Esophagus squamous epithelium (tissue), 5 donors: ENCODE results near the gene SIX4. TPM values are rescaled to one million over a fixed set of nuclear protein-coding genes. Genes with fewer than 3 reads are reported as not detected.

Experiments
- DNase-seq: peaks from one replicate; lab custom pipeline; 2025; lab: John Stamatoyannopoulos, UW
- H3K27ac ChIP-seq, 4 donors: fragments of 200-600 bp; sonication (generic); one replicate each; pipeline ENCODE4 v1.5.1; 2016 to 2019; ENCODE audit warnings: mild to moderate bottlenecking in 1 of 4
- H3K27me3 ChIP-seq, 4 donors: fragments of 200-600 bp; sonication (generic); 1 replicate in 3 of 4; 2 replicates in 1 of 4; pipeline versions ENCODE4 v1.5.1 to v1.6.0; 2017 to 2021; ENCODE audit warnings: antibody characterized with exemption in 1 of 4
- H3K36me3 ChIP-seq, 3 donors: fragments of 200-600 bp; sonication (generic); one replicate each; pipeline ENCODE4 v1.5.1; 2016 to 2019
- H3K4me1 ChIP-seq, 3 donors: fragments of 200-600 bp; sonication (generic); one replicate each; pipeline ENCODE4 v1.5.1; 2017 to 2019
- H3K4me3 ChIP-seq, 4 donors: fragments of 200-600 bp; sonication (generic); 1 replicate in 3 of 4; 2 replicates in 1 of 4; pipeline ENCODE4 v1.5.1; 2016 to 2019; ENCODE audit warnings: mild to moderate bottlenecking in 2 of 4, moderate library complexity in 1 of 4
- H3K9me3 ChIP-seq, 3 donors: fragments of 200-600 bp; sonication (generic); one replicate each; pipeline ENCODE4 v1.5.1; 2016 to 2019
- CTCF ChIP-seq, 6 experiments: fragments of 450-650 bp in 4 of 6; fragments of 200-600 bp in 2 of 6; sonication (generic) in 2 of 6; IDR thresholded peaks; one replicate each; pipeline ENCODE4 v1.5.1; 2016 to 2019; ENCODE audit warnings: antibody characterized with exemption in 6 of 6, mild to moderate bottlenecking in 4 of 6, moderate library complexity in 4 of 6
- POLR2A ChIP-seq, 4 donors: fragments of 450-650 bp; IDR thresholded peaks; one replicate each; pipeline ENCODE4 v1.6.1; 2017; ENCODE audit warnings: antibody characterized with exemption in 4 of 4, mild to moderate bottlenecking in 4 of 4, moderate library complexity in 3 of 4
- WGBS, 2 donors: methylation state at CpG; one replicate each; pipeline ENCODE4 v1.1.5; 2018; 5-methylcytosine and 5-hydroxymethylcytosine counted together
- intact Hi-C: fragments of 100-400 bp; cut with DNase I; formaldehyde crosslinking; loops from one replicate; pipeline ENCODE4 v1.15.0; 2022
- total RNA-seq, 4 donors: library from RNA; depleted of rRNA; stranded (reverse); fragments of >200 nt; gene quantifications; one replicate each; pipeline ENCODE4 v1.1.0, GENCODE V29; 2016
- donor health status: DM: yes; HTN: yes; CAD: no.

The SIX4 gene
- total RNA-seq, 4 donors from 2014 or later: 0.49 to 0.82 (median 0.64) TPM

- intact Hi-C loops: no loop called here
Measured at GRCh38 chr14:60686865-60687264, 37.3 kb downstream of the SIX4 start.

GRCh38 chr14:60684203-60684602 lies 39.9 kb downstream of the SIX4 start:
- intact Hi-C loops: no loop called here
- Histone ChIP-seq H3K4me1 (no peaks in the 10 kb centered on the region), H3K27ac (no peak overlapping the region), H3K36me3 (no peaks in the 10 kb centered on the region), H3K9me3 (no peaks in the 10 kb centered on the region), H3K4me3 (no peak overlapping the region), H3K27me3 (no peaks in the 10 kb centered on the region)
- 67 to 100% methylated on average over 1 to 2 of the region's 2 CpGs for WGBS, 2 donors
- DNase-seq: no peak
- TF ChIP-seq CTCF (IDR thresholded peaks at IDR 0.05) (no peak), POLR2A (IDR thresholded peaks at IDR 0.05) (no peak)

More at GRCh38 chr14:60686865-60687264, 37.3 kb downstream of the SIX4 start:
- Histone ChIP-seq H3K36me3 (no peaks in the 10 kb centered on the region), H3K27me3 (no peaks in the 10 kb centered on the region), H3K9me3 (no peaks in the 10 kb centered on the region), H3K4me1 (no peaks in the 10 kb centered on the region), H3K4me3 (no peak overlapping the region), H3K27ac (no peak overlapping the region)
- no peak for TF ChIP-seq CTCF (IDR thresholded peaks at IDR 0.05)
- TF ChIP-seq POLR2A (IDR thresholded peaks at IDR 0.05): no peak
- no peak for DNase-seq

- H3K36me3 ChIP-seq: no peaks in the 10 kb centered on the region
- intact Hi-C loops: no loop called here
- DNase-seq: no peak
- H3K27me3 ChIP-seq: no peaks in the 10 kb centered on the region
- H3K4me1 ChIP-seq: no peaks in the 10 kb centered on the region
- no peak for TF ChIP-seq CTCF (IDR thresholded peaks at IDR 0.05)
- TF ChIP-seq POLR2A (IDR thresholded peaks at IDR 0.05): no peak
- H3K4me3 ChIP-seq: no peak overlapping the region
- no peak overlapping the region for H3K27ac ChIP-seq
- H3K9me3 ChIP-seq: no peaks in the 10 kb centered on the region
Measured at GRCh38 chr14:60681271-60681670, 42.9 kb downstream of the SIX4 start.

GRCh38 chr14:60680511-60680910 lies 43.6 kb downstream of the SIX4 start:
- Histone ChIP-seq H3K27ac (no peak overlapping the region), H3K9me3 (no peaks in the 10 kb centered on the region), H3K4me3 (no peak overlapping the region), H3K36me3 (no peaks in the 10 kb centered on the region), H3K27me3 (no peaks in the 10 kb centered on the region), H3K4me1 (no peaks in the 10 kb centered on the region)
- intact Hi-C loops: no loop called here
- 90 to 100% methylated on average over 3 of the region's 3 CpGs for WGBS, 2 donors
- no peak for DNase-seq
- TF ChIP-seq CTCF (IDR thresholded peaks at IDR 0.05) (no peak), POLR2A (IDR thresholded peaks at IDR 0.05) (no peak)

- intact Hi-C loops: no loop called here
- Histone ChIP-seq H3K4me1 (no peaks in the 10 kb centered on the region), H3K27me3 (no peaks in the 10 kb centered on the region), H3K9me3 (no peaks in the 10 kb centered on the region), H3K27ac (no peak overlapping the region), H3K4me3 (no peak overlapping the region), H3K36me3 (no peaks in the 10 kb centered on the region)
- DNase-seq: no peak
- WGBS, 2 donors: 69 to 70% methylated on average over 4 of the region's 4 CpGs
- TF ChIP-seq POLR2A (IDR thresholded peaks at IDR 0.05) (no peak), CTCF (IDR thresholded peaks at IDR 0.05) (no peak)
Measured at GRCh38 chr14:60679566-60680258, 44.4 kb downstream of the SIX4 start.
